Spleen (tissue), 7 donors: ENCODE measurements around the gene ARHGAP29.

Experiments used
- CTCF ChIP-seq, 11 experiments: fragments of 200-600 bp in 7 of 11; fragments of 450-650 bp in 4 of 11; sonication (generic) in 4 of 11; IDR thresholded peaks in 8 of 11; conservative IDR thresholded peaks in 3 of 11; 1 replicate in 7 of 11; 2 replicates in 4 of 11; pipeline versions ENCODE4 v1.4.0 to v1.8.0; 2016 to 2021; ENCODE audit warnings: antibody characterized with exemption in 11 of 11, inconsistent platforms in 4 of 11, mild to moderate bottlenecking in 1 of 11
- POLR2A ChIP-seq, 3 donors: fragments of 450-650 bp; IDR thresholded peaks; one replicate each; pipeline ENCODE4 v1.5.1; 2017; ENCODE audit warnings: antibody characterized with exemption in 3 of 3, mild to moderate bottlenecking in 1 of 3
- POLR2AphosphoS5 ChIP-seq, 3 donors: sonication (generic); formaldehyde crosslinking; IDR thresholded peaks; one replicate each; pipeline ENCODE4 v1.5.1; 2017; ENCODE audit warnings: antibody characterized with exemption in 3 of 3
- donor health status: DM: no; HTN: no; CAD: no; lungs with moderate emphysema.
- donor health status: DM: no; HTN: no; CAD: no.
- donor health status: DM: no; HTN: no; CAD: no.

DNA sequence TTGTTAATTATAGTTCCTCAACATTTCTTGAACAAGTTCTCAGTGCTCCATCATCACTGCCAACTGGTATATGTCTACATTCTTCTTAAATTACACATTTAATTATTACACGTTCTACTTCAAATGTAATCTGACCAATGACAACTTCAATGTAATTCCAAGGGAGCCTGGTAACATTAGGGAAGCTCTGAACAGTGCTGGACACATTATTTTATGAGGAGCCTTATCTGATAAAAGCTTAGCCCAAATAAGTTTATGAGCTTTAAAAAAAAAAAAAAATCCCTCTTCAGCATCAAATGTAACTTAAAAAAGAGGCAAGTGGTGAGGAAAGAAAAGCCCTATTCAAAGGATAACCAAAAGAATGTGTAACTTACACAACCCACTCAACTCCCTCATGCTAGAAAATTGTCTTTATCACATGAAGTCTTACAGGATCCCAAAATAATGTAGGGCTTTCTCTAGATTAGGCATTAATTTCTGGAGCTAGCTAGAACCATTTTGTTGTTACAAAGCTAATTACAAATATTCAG lies 81.2 kb downstream of the ARHGAP29 start:
- no peak for TF ChIP-seq POLR2A (IDR thresholded peaks at IDR 0.05)
- TF ChIP-seq CTCF (IDR thresholded peaks at IDR 0.05 in 8 of 11, conservative IDR thresholded peaks at IDR 0.05 in 3 of 11): no peak
- TF ChIP-seq POLR2AphosphoS5 (IDR thresholded peaks at IDR 0.05): no peak
